Stomach smooth muscle (tissue), 2 donors: ENCODE results near the gene ADAMTS13.

Source experiments
- H3K27ac ChIP-seq: one replicate; pipeline ENCODE4 v1.7.0; 2013; ENCODE audit warnings: mild to moderate bottlenecking, low read length, inconsistent platforms
- H3K27me3 ChIP-seq, 2 donors: one replicate each; pipeline ENCODE4 v1.7.0; 2013; ENCODE audit warnings: low read length in 2 of 2; ENCODE audit not compliant: insufficient read depth in 2 of 2, control insufficient read depth in 1 of 2
- H3K36me3 ChIP-seq, 2 donors: one replicate each; pipeline ENCODE4 v1.7.0; 2013; ENCODE audit warnings: low read length in 2 of 2; ENCODE audit not compliant: control insufficient read depth in 2 of 2, insufficient read depth in 2 of 2
- H3K4me1 ChIP-seq: one replicate; pipeline ENCODE4 v1.7.0; 2013; ENCODE audit warnings: low read length; ENCODE audit not compliant: control insufficient read depth, insufficient read depth
- H3K4me3 ChIP-seq, 2 donors: one replicate each; pipeline ENCODE4 v1.7.0; 2013; ENCODE audit warnings: low read length in 2 of 2
- H3K9ac ChIP-seq, 2 donors: one replicate each; pipeline ENCODE4 v1.7.0; 2013; ENCODE audit warnings: low read length in 2 of 2, mild to moderate bottlenecking in 1 of 2
- H3K9me3 ChIP-seq, 2 donors: one replicate each; pipeline ENCODE4 v1.7.0; 2013; ENCODE audit warnings: low read length in 2 of 2; ENCODE audit not compliant: control insufficient read depth in 2 of 2
- donor health status: healthy.
- donor health status: Pancreatic carcinoma.

Gene ADAMTS13

GRCh38 chr9:133502112-133502511 is 79.9 kb downstream of the ADAMTS13 start:
- peaks cover 0 to 8% of the 10 kb centered on the region in 2 donors for H3K9me3 ChIP-seq

GRCh38 chr9:133505186-133505830 is 83.1 kb downstream of the ADAMTS13 start:
- Histone ChIP-seq H3K9ac (no peak overlapping the region), H3K27me3 (peaks cover 0 to 7% of the 10 kb centered on the region in 2 donors), H3K4me1 (peaks cover 17% of the 10 kb centered on the region), H3K36me3 (no peaks in the 10 kb centered on the region), H3K4me3 (no peak overlapping the region), H3K27ac (no peak overlapping the region), H3K9me3 (peaks cover 0 to 8% of the 10 kb centered on the region in 2 donors)

More at GRCh38 chr9:133502112-133502511, 79.9 kb downstream of the ADAMTS13 start:
- Histone ChIP-seq H3K9ac (no peak overlapping the region), H3K27me3 (peaks cover 0 to 15% of the 10 kb centered on the region in 2 donors), H3K4me3 (no peak overlapping the region), H3K36me3 (no peaks in the 10 kb centered on the region), H3K4me1 (peaks cover 18% of the 10 kb centered on the region), H3K27ac (no peak overlapping the region)

- Histone ChIP-seq H3K4me3 (no peak overlapping the region), H3K9ac (no peak overlapping the region), H3K9me3 (peaks cover 0 to 7% of the 10 kb centered on the region in 2 donors), H3K4me1 (peaks cover 17% of the 10 kb centered on the region), H3K36me3 (no peaks in the 10 kb centered on the region), H3K27ac (no peak overlapping the region), H3K27me3 (peaks cover 0 to 7% of the 10 kb centered on the region in 2 donors)
Observed at GRCh38 chr9:133505901-133506652, 83.9 kb downstream of the ADAMTS13 start.

- H3K27ac ChIP-seq, result no peak overlapping the region
Observed at GRCh38 chr9:133506653-133507038, 84.5 kb downstream of the ADAMTS13 start.

GRCh38 chr9:133507246-133507965 is 85.2 kb downstream of the ADAMTS13 start:
- H3K36me3 ChIP-seq, result no peaks in the 10 kb centered on the region
- no peak overlapping the region for H3K4me3 ChIP-seq
- no peak overlapping the region for H3K27ac ChIP-seq
- H3K27me3 ChIP-seq, result peaks cover 0 to 7% of the 10 kb centered on the region in 2 donors
- H3K9ac ChIP-seq, result no peak overlapping the region
- peaks cover 17% of the 10 kb centered on the region for H3K4me1 ChIP-seq
- H3K9me3 ChIP-seq, result no peaks in the 10 kb centered on the region

More at GRCh38 chr9:133506653-133507038, 84.5 kb downstream of the ADAMTS13 start:
- Histone ChIP-seq H3K27me3 (peaks cover 0 to 7% of the 10 kb centered on the region in 2 donors), H3K36me3 (no peaks in the 10 kb centered on the region), H3K4me1 (peaks cover 17% of the 10 kb centered on the region), H3K4me3 (no peak overlapping the region), H3K9ac (no peak overlapping the region), H3K9me3 (peaks cover 0 to 2% of the 10 kb centered on the region in 2 donors)

GRCh38 chr9:133508046-133508445 is 85.9 kb downstream of the ADAMTS13 start:
- peaks cover 17% of the 10 kb centered on the region for H3K4me1 ChIP-seq
- no peak overlapping the region for H3K27ac ChIP-seq
- no peaks in the 10 kb centered on the region for H3K9me3 ChIP-seq
- no peak overlapping the region for H3K4me3 ChIP-seq
- peaks cover 0 to 7% of the 10 kb centered on the region in 2 donors for H3K27me3 ChIP-seq
- no peaks in the 10 kb centered on the region for H3K36me3 ChIP-seq
- no peak overlapping the region for H3K9ac ChIP-seq
